ENCODE data around the gene ESAM.

The ESAM gene

DNA sequence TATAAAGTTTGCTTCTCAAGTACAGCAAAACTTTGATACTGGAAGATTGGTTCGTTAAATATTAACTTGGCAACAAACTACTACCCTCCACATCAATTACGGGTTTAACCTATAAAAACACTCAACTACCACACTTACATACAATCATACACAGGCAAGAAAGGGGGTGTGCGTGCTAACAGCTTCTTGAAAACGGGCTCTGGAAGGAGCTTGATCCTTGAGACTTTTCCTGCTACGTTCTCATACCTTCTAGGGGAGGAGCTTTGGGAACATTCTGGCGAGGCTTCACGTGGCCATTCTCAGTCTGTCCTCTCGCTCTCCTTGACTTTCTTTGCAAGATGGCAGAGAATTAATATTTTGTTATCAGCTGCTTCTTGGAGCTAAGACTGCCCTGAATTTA is 6.8 kb upstream of the ESAM start:
- no peak overlapping the region for H3K4me3 ChIP-seq (replicated peaks; ENCODE audit: low read depth, low read length)
- H3K36me3 ChIP-seq (ENCODE audit: control insufficient read depth, insufficient read depth, low read length) = peaks cover 1% of the 10 kb centered on the region; the same call in 1 of the 2 replicates
- no peak for DNase-seq (ENCODE audit: extremely low read depth, insufficient read length)
- TF ChIP-seq, protein P1, sequence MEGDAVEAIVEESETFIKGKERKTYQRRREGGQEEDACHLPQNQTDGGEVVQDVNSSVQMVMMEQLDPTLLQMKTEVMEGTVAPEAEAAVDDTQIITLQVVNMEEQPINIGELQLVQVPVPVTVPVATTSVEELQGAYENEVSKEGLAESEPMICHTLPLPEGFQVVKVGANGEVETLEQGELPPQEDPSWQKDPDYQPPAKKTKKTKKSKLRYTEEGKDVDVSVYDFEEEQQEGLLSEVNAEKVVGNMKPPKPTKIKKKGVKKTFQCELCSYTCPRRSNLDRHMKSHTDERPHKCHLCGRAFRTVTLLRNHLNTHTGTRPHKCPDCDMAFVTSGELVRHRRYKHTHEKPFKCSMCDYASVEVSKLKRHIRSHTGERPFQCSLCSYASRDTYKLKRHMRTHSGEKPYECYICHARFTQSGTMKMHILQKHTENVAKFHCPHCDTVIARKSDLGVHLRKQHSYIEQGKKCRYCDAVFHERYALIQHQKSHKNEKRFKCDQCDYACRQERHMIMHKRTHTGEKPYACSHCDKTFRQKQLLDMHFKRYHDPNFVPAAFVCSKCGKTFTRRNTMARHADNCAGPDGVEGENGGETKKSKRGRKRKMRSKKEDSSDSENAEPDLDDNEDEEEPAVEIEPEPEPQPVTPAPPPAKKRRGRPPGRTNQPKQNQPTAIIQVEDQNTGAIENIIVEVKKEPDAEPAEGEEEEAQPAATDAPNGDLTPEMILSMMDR (IDR thresholded peaks at IDR 0.05; ENCODE audit: insufficient read depth, low read length, poor library complexity, severe bottlenecking) = no peak
- H3K27me3 ChIP-seq (replicated peaks; ENCODE audit: control insufficient read depth, insufficient read depth, low read length) = no peaks in the 10 kb centered on the region

GRCh38 chr11:124766156-124766555 is 4.1 kb upstream of the ESAM start:
- no peak for DNase-seq (ENCODE audit: extremely low read depth, insufficient read length)
- no peak overlapping the region for H3K4me3 ChIP-seq (replicated peaks; ENCODE audit: low read depth, low read length)
- no peaks in the 10 kb centered on the region for H3K27me3 ChIP-seq (replicated peaks; ENCODE audit: control insufficient read depth, insufficient read depth, low read length)
- peaks cover 1% of the 10 kb centered on the region; the same call in 1 of the 2 replicates for H3K36me3 ChIP-seq (ENCODE audit: control insufficient read depth, insufficient read depth, low read length)
- TF ChIP-seq, protein P1 (IDR thresholded peaks at IDR 0.05; ENCODE audit: insufficient read depth, low read length, poor library complexity, severe bottlenecking) = no peak

DNA sequence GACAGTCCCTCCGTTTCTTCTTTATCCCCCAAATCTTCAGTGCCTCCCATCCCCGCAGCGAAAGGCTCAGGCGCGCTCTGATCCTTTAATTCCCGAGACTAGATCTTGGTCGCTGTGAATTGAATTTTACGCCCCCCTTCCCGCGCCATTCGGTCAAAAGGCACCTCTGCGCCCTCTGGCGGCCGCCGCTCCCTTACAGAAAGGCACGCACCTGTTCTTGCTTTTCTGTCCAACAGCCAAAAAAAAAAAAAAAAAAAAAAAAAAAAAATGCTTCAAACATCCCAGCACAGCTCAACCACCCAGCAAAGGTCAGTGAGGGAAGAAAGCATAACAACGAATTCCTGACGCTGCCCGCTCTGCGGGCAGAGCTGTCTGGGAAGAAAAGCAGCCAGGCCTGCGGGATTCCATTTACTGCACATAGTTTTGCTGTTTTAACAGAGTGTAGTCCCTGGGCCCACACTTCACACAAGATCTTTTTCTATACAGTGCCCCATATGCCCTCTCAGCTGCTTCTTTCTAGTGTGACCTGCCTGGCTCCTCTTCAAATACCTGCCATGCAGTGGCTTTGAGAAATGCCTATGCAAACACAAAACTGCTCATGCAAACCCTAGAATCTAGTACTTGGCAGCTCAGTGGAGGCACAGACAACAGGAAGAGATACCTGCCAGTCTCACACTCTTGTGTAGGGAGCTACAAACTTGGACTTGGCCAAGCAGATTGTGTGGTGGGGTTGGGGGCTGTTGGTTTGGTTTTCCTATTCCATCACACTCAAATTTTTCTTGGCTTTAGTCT is 1.3 kb upstream of the ESAM start:
- peak; percentile 76 for DNase-seq (ENCODE audit: extremely low read depth, insufficient read length)
- Histone ChIP-seq H3K36me3 (ENCODE audit: control insufficient read depth, insufficient read depth, low read length) (peaks cover 1% of the 10 kb centered on the region; the same call in 1 of the 2 replicates), H3K27me3 (replicated peaks; ENCODE audit: control insufficient read depth, insufficient read depth, low read length) (no peaks in the 10 kb centered on the region), H3K4me3 (replicated peaks; ENCODE audit: low read depth, low read length) (peak overlapping the region; percentile 78)
- TF ChIP-seq, protein P1 (IDR thresholded peaks at IDR 0.05; ENCODE audit: insufficient read depth, low read length, poor library complexity, severe bottlenecking) = peak; percentile 78

DNA sequence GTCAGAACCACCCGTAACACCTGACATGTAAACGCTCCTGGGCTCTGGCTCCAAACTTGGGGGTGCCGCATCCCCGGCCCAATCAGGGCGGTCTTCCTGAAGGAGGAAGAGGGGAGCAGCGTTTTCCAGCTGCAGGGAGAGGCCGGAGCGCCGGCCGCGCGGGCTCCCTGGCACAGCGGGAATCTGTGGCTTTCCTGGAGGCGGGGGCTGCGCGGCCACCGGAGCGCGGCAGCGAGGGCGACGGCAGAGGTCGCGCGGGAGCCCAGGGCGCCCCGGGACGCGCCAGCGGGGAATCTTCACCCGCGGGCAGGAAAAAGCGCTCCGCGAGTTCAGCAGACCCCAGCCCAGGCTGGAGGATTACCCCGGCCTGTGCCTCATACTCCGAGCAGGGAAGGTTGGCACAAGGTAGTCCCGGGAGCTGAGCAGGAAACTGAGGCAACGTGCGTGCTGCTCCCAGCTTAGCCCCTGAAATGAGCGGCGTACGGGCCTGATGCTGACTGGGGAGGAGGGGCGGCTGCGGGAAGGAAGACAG is 600 bp upstream of the ESAM start:
- DNase-seq (ENCODE audit: extremely low read depth, insufficient read length) = no peak
- Histone ChIP-seq H3K27me3 (replicated peaks; ENCODE audit: control insufficient read depth, insufficient read depth, low read length) (no peaks in the 10 kb centered on the region), H3K36me3 (ENCODE audit: control insufficient read depth, insufficient read depth, low read length) (peaks cover 1% of the 10 kb centered on the region; the same call in 1 of the 2 replicates), H3K4me3 (replicated peaks; ENCODE audit: low read depth, low read length) (peak overlapping the region; percentile 78)
- TF ChIP-seq, protein P1 (IDR thresholded peaks at IDR 0.05; ENCODE audit: insufficient read depth, low read length, poor library complexity, severe bottlenecking) = peak; percentile 1

GRCh38 chr11:124761301-124762104 is 587 bp downstream of the ESAM start:
- no peaks in the 10 kb centered on the region for H3K27me3 ChIP-seq (replicated peaks; ENCODE audit: control insufficient read depth, insufficient read depth, low read length)
- TF ChIP-seq, protein P1 (IDR thresholded peaks at IDR 0.05; ENCODE audit: insufficient read depth, low read length, poor library complexity, severe bottlenecking) = no peak
- H3K4me3 ChIP-seq (replicated peaks; ENCODE audit: low read depth, low read length) = peak overlapping the region; percentile 78
- peak; percentile 33 for DNase-seq (ENCODE audit: extremely low read depth, insufficient read length)
- peaks cover 1% of the 10 kb centered on the region; the same call in 1 of the 2 replicates for H3K36me3 ChIP-seq (ENCODE audit: control insufficient read depth, insufficient read depth, low read length)

Data from GM06990 (cell line).